Panc1 (cell line): ENCODE measurements around the gene SCNN1B. TPM values are rescaled to one million over a fixed set of nuclear protein-coding genes. Genes with fewer than 3 reads are reported as not detected.

Experiments
- ATAC-seq: fragments of 200-7000 bp; cut with Tn5 transposase; 2 replicates; pipeline ENCODE4 v1.9.1; 2020; ENCODE audit warnings: mild to moderate bottlenecking, moderate library complexity
- BruUV-seq: library from RNA; stranded (reverse); fragments of 400-500 nt; replicated peaks from 2 replicates; lab custom pipeline; 2021; lab: Mats Ljungman, UMichigan
- CTCF ChIA-PET: fragments of 300-600 bp; sonication (Branson Sonifier 250); formaldehyde crosslinking; loops from one replicate; lab custom pipeline; 2022; ENCODE audit warnings: antibody characterized with exemption; lab: Charles Lee
- POLR2A ChIA-PET: fragments of 300-600 bp; sonication (Branson Sonifier 250); formaldehyde crosslinking; loops from one replicate; lab custom pipeline; 2022; ENCODE audit warnings: antibody characterized with exemption; lab: Charles Lee
- DNase-seq: peaks from one replicate; pipeline ENCODE4 v3.0.0-alpha.2; 2010; ENCODE audit warnings: low read depth, low spot score
- H3K27ac ChIP-seq: 2 replicates; pipeline ENCODE4 v1.5.1; 2011; ENCODE audit warnings: mild to moderate bottlenecking, low read length, inconsistent platforms
- H3K27me3 ChIP-seq: fragments of 200-500 bp; sonication (Bioruptor generic); 2 replicates; pipeline ENCODE4 v1.6.0; 2014; ENCODE audit warnings: low read length, inconsistent platforms; ENCODE audit not compliant: control insufficient read depth, insufficient read depth
- H3K36me3 ChIP-seq: fragments of 200-500 bp; sonication (Bioruptor generic); 2 replicates; pipeline ENCODE4 v1.5.1; 2014; ENCODE audit warnings: inconsistent platforms, mild to moderate bottlenecking, low read length, moderate library complexity; ENCODE audit not compliant: control insufficient read depth, insufficient read depth
- H3K4me1 ChIP-seq: 2 replicates; pipeline ENCODE4 v1.5.1; 2011; ENCODE audit warnings: inconsistent platforms, mild to moderate bottlenecking, low read length, moderate library complexity; ENCODE audit not compliant: control insufficient read depth, insufficient read depth
- H3K4me3 ChIP-seq, 2 experiments: 2 replicates each; pipeline ENCODE4 v1.5.1; 2011 to 2012; ENCODE audit warnings: low read depth in 2 of 2, low read length in 2 of 2, mild to moderate bottlenecking in 2 of 2, inconsistent platforms in 1 of 2, moderate library complexity in 1 of 2
- H3K9me3 ChIP-seq: fragments of 200-500 bp; sonication (Bioruptor generic); 2 replicates; pipeline ENCODE4 v1.5.1; 2014; ENCODE audit warnings: low read depth, mild to moderate bottlenecking, inconsistent platforms, low read length, moderate library complexity; ENCODE audit not compliant: control insufficient read depth, insufficient read depth
- POLR2AphosphoS5 ChIP-seq: IDR thresholded peaks from 2 replicates; pipeline ENCODE4 v1.6.1; 2012; ENCODE audit warnings: mild to moderate bottlenecking, low read depth, low read length, moderate library complexity
- SIN3A ChIP-seq: IDR thresholded peaks from 2 replicates; pipeline ENCODE4 v1.6.1; 2012; ENCODE audit warnings: low read depth, mild to moderate bottlenecking, low read length, moderate library complexity, borderline replicate concordance; ENCODE audit not compliant: insufficient read depth
- TCF7L2 ChIP-seq: IDR thresholded peaks from 2 replicates; pipeline ENCODE4 v1.6.1; 2011; ENCODE audit warnings: mild to moderate bottlenecking, low read depth, low read length, inconsistent platforms
- in situ Hi-C: cut with HindIII; loops from 2 replicates; pipeline ENCODE4 v1.10.0; 2016; ENCODE audit warnings: low sequenced_read_pairs, low pct_unique_long_range_greater_than_20kb
- intact Hi-C: fragments of 100-400 bp; cut with micrococcal nuclease; formaldehyde crosslinking; loops from one replicate; pipeline ENCODE4 v1.10.0; 2022; ENCODE audit not compliant: unreplicated experiment
- total RNA-seq: library from RNA; stranded (reverse); gene quantifications from one replicate; pipeline ENCODE4 v1.2.1, GENCODE V29; 2021; ENCODE audit not compliant: unreplicated experiment
- TF ChIP-seq, protein P1 (sequence below), 2 experiments: IDR thresholded peaks; 2 replicates each; pipeline ENCODE4 v1.6.1; 2011 to 2012; ENCODE audit warnings: low read depth in 2 of 2, control low read depth in 1 of 2, low read length in 1 of 2, mild to moderate bottlenecking in 1 of 2, moderate library complexity in 1 of 2; ENCODE audit not compliant: insufficient read depth in 1 of 2
- TF ChIP-seq, protein P2 (sequence below): fragments of 450-650 bp; IDR thresholded peaks from 2 replicates; pipeline ENCODE4 v1.5.1; 2017; ENCODE audit warnings: mild to moderate bottlenecking

The SCNN1B gene
- total RNA-seq, 1 experiment from 2014 or later: 10.7 TPM

DNA sequence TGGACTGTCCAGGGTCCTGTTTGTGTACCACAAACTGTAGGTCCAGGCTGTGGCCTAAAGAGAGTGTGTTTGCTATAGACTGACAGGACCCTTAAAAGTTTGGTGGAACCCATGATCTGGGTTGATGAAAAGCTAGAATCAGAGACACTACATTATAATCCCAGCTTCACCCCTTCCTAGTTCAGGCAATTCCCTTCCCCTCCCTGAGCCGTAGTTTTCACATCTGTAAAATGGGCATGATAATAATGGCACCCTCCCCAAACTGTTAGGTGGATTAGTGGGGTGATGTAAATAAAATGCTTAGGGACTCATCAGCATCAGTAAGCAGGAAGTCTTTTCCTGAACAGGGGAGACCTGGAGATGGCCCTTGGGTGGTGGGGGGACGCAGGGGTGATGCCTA lies 2.5 kb downstream of the SCNN1B start:
- ChIA-PET POLR2A (interaction anchor here (0.6 kb wide), 1 partner anchor 31 kb away, joined by 4 read pairs; no protein-coding TSS in a partner anchor), CTCF (interaction anchor here (0.6 kb wide), 1 partner anchor 17 kb away, joined by 3 read pairs; no protein-coding TSS in a partner anchor)
- no peaks in the 10 kb centered on the region for H3K36me3 ChIP-seq
- intact Hi-C loops (no loop called here), in situ Hi-C loops (no loop called here)
- 0 out of 2 replicates have a peak, but pooled peaks cover 4% of the 10 kb centered on the region for H3K27me3 ChIP-seq
- H3K9me3 ChIP-seq: no peaks in the 10 kb centered on the region
- no peak overlapping the region for H3K4me3 ChIP-seq
- H3K27ac ChIP-seq: no peak overlapping the region
- no TSS peak for BruUV-seq
- no peak for TF ChIP-seq TCF7L2
- TF ChIP-seq, protein P1, sequence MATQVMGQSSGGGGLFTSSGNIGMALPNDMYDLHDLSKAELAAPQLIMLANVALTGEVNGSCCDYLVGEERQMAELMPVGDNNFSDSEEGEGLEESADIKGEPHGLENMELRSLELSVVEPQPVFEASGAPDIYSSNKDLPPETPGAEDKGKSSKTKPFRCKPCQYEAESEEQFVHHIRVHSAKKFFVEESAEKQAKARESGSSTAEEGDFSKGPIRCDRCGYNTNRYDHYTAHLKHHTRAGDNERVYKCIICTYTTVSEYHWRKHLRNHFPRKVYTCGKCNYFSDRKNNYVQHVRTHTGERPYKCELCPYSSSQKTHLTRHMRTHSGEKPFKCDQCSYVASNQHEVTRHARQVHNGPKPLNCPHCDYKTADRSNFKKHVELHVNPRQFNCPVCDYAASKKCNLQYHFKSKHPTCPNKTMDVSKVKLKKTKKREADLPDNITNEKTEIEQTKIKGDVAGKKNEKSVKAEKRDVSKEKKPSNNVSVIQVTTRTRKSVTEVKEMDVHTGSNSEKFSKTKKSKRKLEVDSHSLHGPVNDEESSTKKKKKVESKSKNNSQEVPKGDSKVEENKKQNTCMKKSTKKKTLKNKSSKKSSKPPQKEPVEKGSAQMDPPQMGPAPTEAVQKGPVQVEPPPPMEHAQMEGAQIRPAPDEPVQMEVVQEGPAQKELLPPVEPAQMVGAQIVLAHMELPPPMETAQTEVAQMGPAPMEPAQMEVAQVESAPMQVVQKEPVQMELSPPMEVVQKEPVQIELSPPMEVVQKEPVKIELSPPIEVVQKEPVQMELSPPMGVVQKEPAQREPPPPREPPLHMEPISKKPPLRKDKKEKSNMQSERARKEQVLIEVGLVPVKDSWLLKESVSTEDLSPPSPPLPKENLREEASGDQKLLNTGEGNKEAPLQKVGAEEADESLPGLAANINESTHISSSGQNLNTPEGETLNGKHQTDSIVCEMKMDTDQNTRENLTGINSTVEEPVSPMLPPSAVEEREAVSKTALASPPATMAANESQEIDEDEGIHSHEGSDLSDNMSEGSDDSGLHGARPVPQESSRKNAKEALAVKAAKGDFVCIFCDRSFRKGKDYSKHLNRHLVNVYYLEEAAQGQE (IDR thresholded peaks at IDR 0.05; ENCODE audit: insufficient read depth in 1 of 2, low read depth in 2 of 2, low read length in 1 of 2): no peak
- TF ChIP-seq SIN3A: no peak
- H3K4me1 ChIP-seq: peaks cover 16% of the 10 kb centered on the region
- DNase-seq (no peak), ATAC-seq (no peak)

DNA sequence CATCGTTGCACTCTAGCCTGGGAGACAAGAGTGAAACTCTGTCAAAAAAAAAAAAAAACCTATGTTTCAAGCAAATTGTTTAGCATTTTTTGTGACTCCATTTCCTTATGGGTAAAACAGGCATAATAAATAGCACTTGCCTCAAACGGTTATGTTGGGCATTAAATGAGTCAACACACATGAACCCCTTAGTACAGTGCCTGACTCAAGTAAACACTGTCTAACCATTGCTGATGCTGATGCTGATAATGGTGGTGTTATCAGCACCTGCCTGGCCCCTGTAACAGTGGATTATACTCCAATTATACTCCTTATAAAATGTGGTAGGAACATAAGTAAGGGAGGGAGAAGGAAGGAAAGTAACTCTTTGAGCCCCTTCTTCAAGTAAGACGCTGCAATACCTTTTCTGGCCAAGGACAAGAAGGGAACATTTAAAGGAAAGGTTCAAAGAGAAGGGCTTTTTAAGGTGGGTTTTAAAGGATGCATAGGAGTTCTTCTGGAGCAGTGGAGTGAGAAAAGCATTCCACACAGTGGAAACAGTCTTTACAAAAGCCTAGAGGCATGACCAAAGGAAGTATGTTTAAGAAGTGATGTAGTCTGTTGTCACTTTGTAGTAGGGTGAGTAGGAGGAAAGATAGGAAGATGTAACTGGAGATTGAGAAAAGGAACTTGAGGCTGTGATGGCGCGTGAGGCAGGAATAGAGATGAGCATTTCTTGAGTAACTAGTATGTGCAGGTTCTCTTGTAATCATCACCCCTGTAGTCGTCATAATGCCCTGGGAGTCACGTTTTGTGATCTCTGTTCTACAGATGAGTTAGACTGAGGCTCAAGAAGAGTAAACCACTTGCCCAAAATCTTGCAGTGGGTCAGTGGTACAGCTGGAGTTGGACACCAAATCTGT lies 4.3 kb downstream of the SCNN1B start:
- no peaks in the 10 kb centered on the region for H3K36me3 ChIP-seq
- H3K27me3 ChIP-seq: 0 out of 2 replicates have a peak, but pooled peaks cover 4% of the 10 kb centered on the region
- in situ Hi-C loops: no loop called here
- H3K27ac ChIP-seq: peak overlapping the region; percentile 30; the same call in 1 of the 2 replicates
- TF ChIP-seq SIN3A (no peak), POLR2AphosphoS5 (no peak), TCF7L2 (no peak)
- TF ChIP-seq, protein P1 (IDR thresholded peaks at IDR 0.05; ENCODE audit: insufficient read depth in 1 of 2, low read depth in 2 of 2, low read length in 1 of 2): no peak
- TF ChIP-seq, protein P2, sequence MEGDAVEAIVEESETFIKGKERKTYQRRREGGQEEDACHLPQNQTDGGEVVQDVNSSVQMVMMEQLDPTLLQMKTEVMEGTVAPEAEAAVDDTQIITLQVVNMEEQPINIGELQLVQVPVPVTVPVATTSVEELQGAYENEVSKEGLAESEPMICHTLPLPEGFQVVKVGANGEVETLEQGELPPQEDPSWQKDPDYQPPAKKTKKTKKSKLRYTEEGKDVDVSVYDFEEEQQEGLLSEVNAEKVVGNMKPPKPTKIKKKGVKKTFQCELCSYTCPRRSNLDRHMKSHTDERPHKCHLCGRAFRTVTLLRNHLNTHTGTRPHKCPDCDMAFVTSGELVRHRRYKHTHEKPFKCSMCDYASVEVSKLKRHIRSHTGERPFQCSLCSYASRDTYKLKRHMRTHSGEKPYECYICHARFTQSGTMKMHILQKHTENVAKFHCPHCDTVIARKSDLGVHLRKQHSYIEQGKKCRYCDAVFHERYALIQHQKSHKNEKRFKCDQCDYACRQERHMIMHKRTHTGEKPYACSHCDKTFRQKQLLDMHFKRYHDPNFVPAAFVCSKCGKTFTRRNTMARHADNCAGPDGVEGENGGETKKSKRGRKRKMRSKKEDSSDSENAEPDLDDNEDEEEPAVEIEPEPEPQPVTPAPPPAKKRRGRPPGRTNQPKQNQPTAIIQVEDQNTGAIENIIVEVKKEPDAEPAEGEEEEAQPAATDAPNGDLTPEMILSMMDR: no peak
- no peak overlapping the region for H3K4me3 ChIP-seq
- ChIA-PET POLR2A (no interaction called here), CTCF (no interaction called here)
- no TSS peak for BruUV-seq
- H3K9me3 ChIP-seq: no peaks in the 10 kb centered on the region
- H3K4me1 ChIP-seq: peaks cover 20% of the 10 kb centered on the region
- DNase-seq (no peak), ATAC-seq (no peak)
- intact Hi-C loops: no loop called here
